OCI-LY3 (cell line): ENCODE measurements around the gene KCNQ1.

Experiments
- H2AFZ ChIP-seq: fragments of 200-600, 300-600 bp; shearing (Covaris generic); 2 replicates; pipeline ENCODE4 v1.6.0; 2014; ENCODE audit warnings: antibody characterized with exemption, low read depth, low read length
- H3K27ac ChIP-seq: fragments of 200-600, 300-600 bp; sonication (generic); 2 replicates; pipeline ENCODE4 v1.5.1; 2014; ENCODE audit warnings: mild to moderate bottlenecking, low read length, moderate library complexity, mixed read lengths
- H3K27me3 ChIP-seq: fragments of 200-600, 300-600 bp; sonication (generic); 2 replicates; pipeline ENCODE4 v1.6.1; 2014; ENCODE audit warnings: low read depth, low read length, mixed read lengths
- H3K36me3 ChIP-seq: fragments of 200-600, 300-600 bp; sonication (generic); replicated peaks from 2 replicates; pipeline ENCODE3; 2014; ENCODE audit warnings: low read depth, low read length, mixed read lengths
- H3K4me1 ChIP-seq: fragments of 300-600, 200-600 bp; sonication (generic); 2 replicates; pipeline ENCODE4 v1.6.1; 2014; ENCODE audit warnings: low read length, mixed read lengths
- H3K4me2 ChIP-seq: fragments of 200-600, 300-600 bp; sonication (generic); 2 replicates; pipeline ENCODE4 v1.6.1; 2014; ENCODE audit warnings: low read length, mixed read lengths
- H3K4me3 ChIP-seq: fragments of 300-600, 200-600 bp; sonication (generic); 2 replicates; pipeline ENCODE4 v1.5.1; 2014; ENCODE audit warnings: antibody characterized with exemption, mild to moderate bottlenecking, low read length, moderate library complexity
- H3K79me2 ChIP-seq: fragments of 300-600, 200-600 bp; shearing (Covaris generic); 2 replicates; pipeline ENCODE4 v1.6.1; 2014; ENCODE audit warnings: mild to moderate bottlenecking, low read length, mixed read lengths
- H3K9ac ChIP-seq: fragments of 300-600, 200-600 bp; shearing (Covaris generic); 2 replicates; pipeline ENCODE4 v1.6.0; 2014; ENCODE audit warnings: mild to moderate bottlenecking, low read length, moderate library complexity
- H3K9me3 ChIP-seq: fragments of 200-600, 300-600 bp; shearing (Covaris generic); 2 replicates; pipeline ENCODE4 v1.6.1; 2014; ENCODE audit warnings: low read length, mixed read lengths; ENCODE audit not compliant: insufficient read depth
- H4K20me1 ChIP-seq: fragments of 200-600, 300-600 bp; sonication (generic); 2 replicates; pipeline ENCODE4 v1.6.1; 2016; ENCODE audit warnings: low read length, mixed read lengths; ENCODE audit not compliant: insufficient read depth
- EZH2phosphoT487 ChIP-seq: fragments of 200-600 bp; shearing (Covaris generic); IDR thresholded peaks from 2 replicates; pipeline ENCODE4 v1.6.1; 2018; ENCODE audit warnings: antibody characterized with exemption, mixed run types, low read depth
- TF ChIP-seq, protein P1 (sequence below): fragments of 200-600, 300-600 bp; sonication (generic); IDR thresholded peaks from 2 replicates; pipeline ENCODE4 v1.5.1; 2014; ENCODE audit warnings: antibody characterized with exemption, low read length, low read depth

The KCNQ1 gene

GRCh38 chr11:2439820-2440219 lies 5.0 kb upstream of the KCNQ1 start:
- H3K36me3 ChIP-seq, result no peaks in the 10 kb centered on the region
- no peaks in the 10 kb centered on the region for H3K4me1 ChIP-seq
- H3K27ac ChIP-seq, result no peak overlapping the region
- no peak overlapping the region for H3K9ac ChIP-seq
- H3K79me2 ChIP-seq, result no peaks in the 10 kb centered on the region
- H3K4me2 ChIP-seq, result no peak overlapping the region
- TF ChIP-seq, protein P1, sequence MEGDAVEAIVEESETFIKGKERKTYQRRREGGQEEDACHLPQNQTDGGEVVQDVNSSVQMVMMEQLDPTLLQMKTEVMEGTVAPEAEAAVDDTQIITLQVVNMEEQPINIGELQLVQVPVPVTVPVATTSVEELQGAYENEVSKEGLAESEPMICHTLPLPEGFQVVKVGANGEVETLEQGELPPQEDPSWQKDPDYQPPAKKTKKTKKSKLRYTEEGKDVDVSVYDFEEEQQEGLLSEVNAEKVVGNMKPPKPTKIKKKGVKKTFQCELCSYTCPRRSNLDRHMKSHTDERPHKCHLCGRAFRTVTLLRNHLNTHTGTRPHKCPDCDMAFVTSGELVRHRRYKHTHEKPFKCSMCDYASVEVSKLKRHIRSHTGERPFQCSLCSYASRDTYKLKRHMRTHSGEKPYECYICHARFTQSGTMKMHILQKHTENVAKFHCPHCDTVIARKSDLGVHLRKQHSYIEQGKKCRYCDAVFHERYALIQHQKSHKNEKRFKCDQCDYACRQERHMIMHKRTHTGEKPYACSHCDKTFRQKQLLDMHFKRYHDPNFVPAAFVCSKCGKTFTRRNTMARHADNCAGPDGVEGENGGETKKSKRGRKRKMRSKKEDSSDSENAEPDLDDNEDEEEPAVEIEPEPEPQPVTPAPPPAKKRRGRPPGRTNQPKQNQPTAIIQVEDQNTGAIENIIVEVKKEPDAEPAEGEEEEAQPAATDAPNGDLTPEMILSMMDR, result no peak
- TF ChIP-seq EZH2phosphoT487, result no peak
- H3K9me3 ChIP-seq, result no peaks in the 10 kb centered on the region
- no peaks in the 10 kb centered on the region for H4K20me1 ChIP-seq
- no peak overlapping the region for H2AFZ ChIP-seq
- H3K27me3 ChIP-seq, result 0 out of 2 replicates have a peak, but pooled peaks cover 8% of the 10 kb centered on the region
- no peak overlapping the region for H3K4me3 ChIP-seq

DNA sequence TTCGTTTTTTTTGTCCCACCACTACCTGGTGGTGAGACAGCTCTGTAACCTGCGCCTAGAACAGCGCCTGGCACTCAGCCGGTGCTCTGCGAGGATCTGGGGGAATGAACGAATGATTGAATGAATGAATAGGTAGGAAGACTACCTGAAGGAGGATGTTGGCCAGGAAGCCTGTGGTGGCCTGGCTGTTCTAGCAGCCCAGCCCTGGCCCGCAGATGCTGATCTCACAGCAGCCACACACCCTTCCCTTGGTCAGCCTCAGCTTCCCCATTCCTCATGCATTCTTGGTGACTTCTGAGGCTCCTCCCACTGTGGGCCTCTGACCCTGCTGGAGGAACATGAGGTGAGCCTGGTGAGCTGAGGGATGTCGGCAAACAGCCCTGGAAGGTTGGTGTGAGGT lies 4.2 kb upstream of the KCNQ1 start:
- H3K27me3 ChIP-seq, result 0 out of 2 replicates have a peak, but pooled peaks cover 8% of the 10 kb centered on the region
- no peak overlapping the region for H3K4me3 ChIP-seq
- no peaks in the 10 kb centered on the region for H3K9me3 ChIP-seq
- no peak overlapping the region for H3K4me2 ChIP-seq
- no peaks in the 10 kb centered on the region for H3K36me3 ChIP-seq
- H3K79me2 ChIP-seq, result no peaks in the 10 kb centered on the region
- H3K4me1 ChIP-seq, result no peaks in the 10 kb centered on the region
- H3K9ac ChIP-seq, result no peak overlapping the region
- no peaks in the 10 kb centered on the region for H4K20me1 ChIP-seq
- no peak overlapping the region for H3K27ac ChIP-seq
- TF ChIP-seq, protein P1, result no peak
- TF ChIP-seq EZH2phosphoT487, result no peak
- H2AFZ ChIP-seq, result no peak overlapping the region

DNA sequence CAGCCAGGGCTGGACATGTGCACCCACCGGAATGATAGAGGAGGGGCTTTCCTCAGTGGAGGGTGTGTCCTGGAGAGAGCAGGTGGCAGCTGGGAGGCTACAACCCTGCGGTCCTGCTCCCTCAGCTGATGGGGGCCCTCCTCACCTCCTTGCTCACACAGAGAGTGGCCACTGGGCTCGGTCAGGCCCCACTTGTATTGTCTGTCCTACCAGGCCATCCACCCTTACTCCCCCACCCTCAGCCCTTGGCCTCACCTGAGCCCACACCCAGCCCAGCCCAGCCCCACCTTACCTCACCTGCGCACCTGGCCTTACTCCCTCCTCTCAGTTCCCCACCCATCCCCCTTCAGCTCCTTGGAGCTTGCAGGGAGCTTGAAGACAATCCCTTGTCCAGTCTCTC lies 3.6 kb upstream of the KCNQ1 start:
- Histone ChIP-seq H3K9me3 (no peaks in the 10 kb centered on the region), H3K4me3 (no peak overlapping the region), H3K79me2 (no peaks in the 10 kb centered on the region), H3K4me2 (no peak overlapping the region), H3K27me3 (0 out of 2 replicates have a peak, but pooled peaks cover 8% of the 10 kb centered on the region), H3K27ac (no peak overlapping the region), H3K4me1 (no peaks in the 10 kb centered on the region), H3K9ac (no peak overlapping the region), H4K20me1 (no peaks in the 10 kb centered on the region), H2AFZ (no peak overlapping the region), H3K36me3 (no peaks in the 10 kb centered on the region)
- TF ChIP-seq, protein P1, result no peak
- TF ChIP-seq EZH2phosphoT487, result no peak

DNA sequence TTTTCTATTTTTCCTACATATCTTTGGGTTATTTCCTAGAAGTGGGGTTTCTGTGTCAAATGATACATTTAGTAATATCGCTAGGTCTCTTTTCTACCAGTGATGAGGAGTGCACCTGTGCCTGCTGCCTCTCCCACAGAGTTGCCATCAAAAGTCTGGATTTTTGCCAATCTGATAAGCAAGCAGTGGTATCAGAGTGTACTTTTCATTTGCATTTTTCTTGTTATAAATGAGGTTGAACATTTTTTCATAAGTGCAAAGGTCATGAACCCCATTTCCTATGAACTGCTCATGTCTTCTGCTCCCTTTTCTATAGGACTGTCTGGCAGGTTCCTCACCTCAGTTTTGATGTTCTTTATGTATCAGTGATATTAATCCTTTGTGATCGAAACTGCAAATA lies 2.2 kb upstream of the KCNQ1 start:
- Histone ChIP-seq H3K4me1 (no peaks in the 10 kb centered on the region), H3K36me3 (no peaks in the 10 kb centered on the region), H2AFZ (no peak overlapping the region), H3K27me3 (0 out of 2 replicates have a peak, but pooled peaks cover 8% of the 10 kb centered on the region), H3K9ac (no peak overlapping the region), H3K27ac (no peak overlapping the region), H3K4me3 (no peak overlapping the region), H3K9me3 (no peaks in the 10 kb centered on the region), H4K20me1 (no peaks in the 10 kb centered on the region), H3K4me2 (no peak overlapping the region), H3K79me2 (no peaks in the 10 kb centered on the region)
- TF ChIP-seq EZH2phosphoT487, result no peak
- TF ChIP-seq, protein P1, result no peak
